HG02885 (cell line): ENCODE data around the gene C4orf17.
"Not testable (repeated sequence)": the region's sequence is repeated elsewhere in the genome, so short reads cannot be mapped to it uniquely, and the experiment has no call there.

ENCODE experiments used
- ATAC-seq: cut with Tn5 transposase; IDR thresholded peaks from one replicate; pipeline ENCODE4 v1.9.1; 2021; ENCODE audit warnings: mild to moderate bottlenecking; ENCODE audit not compliant: unreplicated experiment, poor library complexity

C4orf17 gene

DNA sequence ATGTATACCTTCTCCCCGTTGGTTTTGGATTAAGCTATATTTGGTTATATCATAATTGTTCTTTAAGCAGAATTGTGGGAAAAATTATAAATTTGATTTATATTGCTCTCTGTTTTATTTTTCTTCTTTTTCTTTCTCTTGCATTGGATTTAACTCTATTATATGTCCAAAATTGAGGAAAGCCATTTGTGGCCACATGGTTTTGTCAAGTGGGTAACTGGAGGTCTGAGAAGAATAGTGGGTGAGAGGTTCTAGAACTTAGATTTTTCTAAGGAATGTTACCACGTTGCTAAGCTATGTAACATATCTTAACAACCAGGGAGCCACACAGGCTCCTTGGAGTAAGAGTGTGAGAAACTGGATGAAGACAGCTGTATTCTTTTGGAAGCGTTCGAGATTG is at the start of gene C4orf17:
Gene C4orf17, plus strand, starts transcription at position 301 of the 400 bp plus-strand sequence. CDS start 2,061 bp downstream, outside the sequence.
- ATAC-seq = no peak

DNA sequence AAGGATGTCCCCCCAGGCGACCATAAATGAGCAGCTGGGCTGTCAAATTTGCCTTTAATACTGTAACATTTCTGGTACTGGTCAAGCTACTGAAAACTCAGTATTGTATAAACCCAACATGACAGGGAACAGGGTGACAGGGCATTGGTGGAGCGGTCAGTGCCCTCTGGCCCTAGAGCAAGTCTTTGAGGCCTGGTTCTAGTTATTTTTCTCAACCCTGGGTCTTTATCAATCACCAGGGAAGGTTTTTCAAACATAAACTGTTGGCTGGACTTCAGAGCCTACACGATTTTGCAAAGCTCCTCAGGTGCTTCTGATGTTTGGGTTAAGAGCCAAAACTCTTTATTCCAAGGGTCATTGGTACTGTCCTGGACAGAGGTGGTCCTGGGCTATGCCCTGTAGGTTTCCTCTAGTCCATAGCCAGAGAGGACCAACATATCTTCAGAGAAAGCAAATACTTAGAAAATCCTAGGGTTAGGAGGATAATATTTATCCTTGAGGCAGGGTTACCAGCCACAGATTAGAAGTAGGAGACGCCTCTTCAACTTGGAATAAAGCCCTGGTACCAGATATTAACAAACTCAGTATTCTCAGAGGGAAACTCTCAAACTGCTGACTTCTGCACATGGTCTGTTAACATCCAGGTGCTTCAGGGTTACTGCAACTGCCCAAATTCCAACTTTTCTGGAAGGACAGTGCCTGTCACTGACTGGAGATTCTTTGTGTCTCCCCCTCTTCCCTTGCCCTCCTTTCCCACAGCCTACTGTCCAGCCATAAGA is 49.0 kb upstream of the C4orf17 start:
- ATAC-seq = no peak

DNA sequence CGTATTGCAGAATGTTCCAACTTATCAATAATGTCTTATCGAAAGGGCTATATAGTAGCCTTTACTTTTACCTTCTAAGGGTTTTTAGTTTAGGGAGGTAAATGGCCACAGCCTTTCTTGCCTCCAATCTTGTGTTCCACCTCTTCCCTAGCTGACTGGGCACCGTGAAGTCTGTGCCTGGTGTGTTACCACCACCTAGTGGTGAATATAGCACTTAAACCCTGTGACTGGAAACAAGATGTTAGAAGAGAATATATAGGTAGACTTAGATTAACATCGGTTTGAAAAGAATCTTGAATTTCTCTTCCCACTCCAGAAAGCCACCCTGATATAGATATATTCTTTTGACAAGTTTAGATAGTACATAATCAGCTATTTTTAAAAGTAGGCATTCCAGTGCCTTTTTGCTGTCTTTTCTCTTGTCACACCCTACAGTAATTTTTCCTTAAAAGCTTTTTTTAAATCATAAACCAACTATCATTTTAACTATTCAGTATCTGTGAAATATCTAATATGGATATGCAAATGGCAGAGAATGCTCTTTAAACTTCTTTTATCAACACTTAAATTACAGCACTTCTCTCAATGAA is 47.9 kb upstream of the C4orf17 start:
- ATAC-seq = peak; percentile 98

DNA sequence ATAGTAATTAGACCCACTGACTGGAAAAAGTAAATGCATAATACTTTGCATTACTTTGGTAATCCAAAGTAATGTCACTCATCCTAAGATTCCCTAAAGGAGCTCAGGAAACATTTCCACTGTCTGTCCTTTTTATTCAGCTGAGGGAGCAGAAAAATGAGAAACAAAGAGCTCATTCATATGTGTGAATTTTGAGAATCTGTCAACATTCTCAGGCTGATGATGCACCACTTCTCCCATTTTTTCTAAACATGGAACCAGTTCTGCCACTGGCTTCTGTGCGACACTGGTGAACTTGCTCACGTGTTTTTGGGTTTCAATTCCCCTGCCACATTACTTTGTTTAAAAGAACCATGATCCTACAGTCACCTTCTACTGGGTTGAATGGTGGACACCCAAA is 47.3 kb upstream of the C4orf17 start:
- ATAC-seq = no peak

DNA sequence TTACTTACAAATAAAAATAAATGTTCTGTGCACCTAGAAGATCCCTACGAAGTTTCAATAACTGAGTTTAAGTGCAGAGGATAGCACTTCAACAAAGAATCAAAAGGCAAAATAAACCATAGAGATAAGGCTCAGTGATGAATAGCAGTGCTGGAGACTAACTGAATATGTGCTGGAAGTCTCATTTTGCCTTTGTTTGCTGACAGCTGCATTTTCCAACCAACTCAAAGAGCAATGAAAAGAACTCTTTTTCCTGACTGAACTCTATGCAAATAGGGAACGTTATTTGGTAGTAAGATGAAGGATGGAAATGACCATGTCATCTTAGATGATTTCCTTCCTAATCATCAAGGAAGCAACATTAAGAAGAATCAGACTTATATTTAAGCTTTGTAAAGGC is 42.9 kb upstream of the C4orf17 start:
- no peak for ATAC-seq

DNA sequence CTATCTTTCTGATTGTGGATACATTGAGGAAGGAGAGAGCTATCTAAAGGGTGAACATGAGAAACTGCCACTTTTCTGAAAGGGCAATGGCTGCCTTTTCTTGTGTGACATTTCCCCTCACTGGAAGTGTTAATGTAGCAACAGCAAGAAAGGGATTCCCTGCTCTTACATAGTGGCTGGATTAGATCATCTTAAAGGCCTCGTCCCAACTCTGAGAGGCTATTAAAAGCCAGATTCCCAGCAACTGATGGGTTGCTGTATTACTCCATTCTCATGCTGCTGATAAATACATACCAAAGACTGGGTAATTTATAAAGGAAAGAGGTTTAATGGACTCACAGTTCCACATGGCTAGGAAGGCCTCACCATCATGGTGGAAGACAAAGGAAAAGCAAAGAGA is 41.9 kb upstream of the C4orf17 start:
- ATAC-seq = no peak

DNA sequence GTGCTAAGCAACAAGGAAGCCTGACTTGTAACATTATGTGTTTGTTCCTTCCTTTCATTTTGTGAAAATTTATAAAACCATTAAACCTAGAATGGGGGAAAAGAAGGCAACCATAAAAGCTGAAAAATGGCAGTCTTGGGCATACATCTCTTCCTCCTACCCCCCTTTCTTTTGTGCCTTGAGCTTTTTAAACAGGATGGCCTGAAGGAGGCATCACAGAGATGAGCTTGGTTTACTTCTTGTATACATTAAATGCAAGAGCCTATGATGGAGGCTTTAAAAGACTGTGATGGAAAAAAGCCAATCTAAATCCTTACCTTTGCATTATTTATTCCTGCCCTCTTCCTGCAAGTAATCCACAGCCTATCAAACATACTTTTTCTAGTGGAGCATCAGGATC is 39.5 kb upstream of the C4orf17 start:
- ATAC-seq = no peak

DNA sequence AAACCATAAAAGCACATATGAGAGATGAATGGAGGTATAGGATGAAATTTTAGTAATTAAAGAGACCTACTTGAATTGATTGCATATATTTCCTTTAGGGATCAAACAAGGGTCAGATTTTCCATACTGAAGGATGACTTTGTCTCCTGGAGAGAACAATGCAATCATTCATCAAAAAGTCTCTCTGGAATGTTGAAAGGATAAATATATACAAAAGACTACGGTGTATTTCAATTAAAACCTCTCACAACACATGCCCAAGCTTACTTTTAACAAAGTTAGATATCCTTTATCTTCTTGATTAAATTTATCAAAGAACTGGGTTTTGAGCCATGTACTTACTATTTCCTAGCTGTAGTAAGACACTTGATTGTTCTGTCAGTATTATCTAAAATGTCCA is 38.9 kb upstream of the C4orf17 start:
- no peak for ATAC-seq

DNA sequence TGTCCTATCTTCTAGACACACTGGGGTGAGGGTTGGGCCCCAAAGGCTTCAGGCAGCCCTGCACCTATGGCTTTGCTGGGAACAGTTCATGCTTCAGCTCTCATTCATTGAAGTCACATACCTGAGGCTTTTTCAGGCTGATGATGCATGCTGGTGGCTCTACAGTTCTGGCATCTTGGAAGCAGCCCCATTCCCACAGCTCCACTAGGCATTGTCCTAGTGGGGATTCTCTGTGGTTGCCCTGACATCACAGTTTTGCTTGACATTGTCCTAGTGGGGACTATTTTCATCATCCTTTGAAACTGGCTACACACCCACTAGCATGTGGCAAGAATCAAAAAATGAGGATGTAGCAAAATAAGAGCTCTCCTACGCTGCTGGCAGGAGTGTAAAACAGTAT is 37.7 kb upstream of the C4orf17 start:
- ATAC-seq = no peak

DNA sequence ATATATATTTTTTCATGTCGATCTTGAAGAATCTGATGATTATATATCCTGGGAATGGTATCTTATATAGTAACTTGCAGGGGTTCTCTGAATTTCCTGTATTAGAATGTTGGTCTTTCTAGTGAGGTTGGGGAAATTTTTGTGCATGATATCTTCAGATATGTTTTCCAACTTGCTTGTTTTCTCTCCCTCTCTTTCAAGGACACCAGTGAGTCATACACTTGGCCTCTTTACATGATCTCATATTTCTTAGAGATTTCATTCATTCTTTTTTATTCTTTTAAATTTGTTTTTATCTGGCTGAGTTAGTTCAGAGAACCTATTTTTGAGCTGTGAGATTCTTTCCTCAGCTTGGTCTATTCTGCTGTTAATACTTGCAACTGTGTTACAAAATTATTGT is 27.2 kb upstream of the C4orf17 start:
- ATAC-seq = no peak

DNA sequence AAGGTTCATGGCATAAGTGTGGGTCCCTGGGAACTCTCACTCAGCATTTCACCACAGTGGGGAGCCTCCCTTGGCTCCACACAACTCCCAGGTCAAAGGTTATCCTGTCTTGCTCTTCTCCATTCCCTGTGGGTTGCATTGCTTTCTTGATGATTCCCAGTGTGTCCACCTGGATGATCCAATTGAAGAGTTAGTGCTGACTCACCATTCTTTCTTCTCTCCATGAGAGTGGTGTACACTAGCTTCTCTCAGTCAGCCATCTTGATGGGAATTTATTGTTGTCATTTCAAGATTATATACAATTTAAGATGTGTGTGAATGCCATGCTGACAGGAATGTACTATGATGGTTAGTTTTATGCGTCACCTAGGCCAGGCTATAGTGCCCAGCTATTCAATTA is 25.6 kb upstream of the C4orf17 start:
- no peak for ATAC-seq

DNA sequence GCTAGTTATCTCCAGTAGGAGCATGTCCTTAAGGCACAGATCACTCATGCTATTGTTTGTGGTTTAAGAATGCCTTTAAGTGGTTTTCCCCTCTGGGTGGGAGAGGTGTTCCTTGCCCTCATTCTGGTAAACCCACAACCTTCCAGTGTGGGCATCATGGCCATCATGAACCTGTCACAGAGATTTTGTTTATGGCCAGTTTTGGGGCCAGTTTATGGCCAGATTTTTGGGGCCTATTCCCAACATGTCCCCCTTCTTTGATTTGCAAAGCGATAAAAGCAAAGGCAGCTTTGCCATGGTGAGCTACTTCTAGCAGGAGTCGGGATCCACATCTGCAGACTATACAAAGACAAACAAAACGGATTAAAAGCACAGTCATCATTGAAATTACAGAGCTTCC is 24.2 kb upstream of the C4orf17 start:
- not testable (repeated sequence) for ATAC-seq

DNA sequence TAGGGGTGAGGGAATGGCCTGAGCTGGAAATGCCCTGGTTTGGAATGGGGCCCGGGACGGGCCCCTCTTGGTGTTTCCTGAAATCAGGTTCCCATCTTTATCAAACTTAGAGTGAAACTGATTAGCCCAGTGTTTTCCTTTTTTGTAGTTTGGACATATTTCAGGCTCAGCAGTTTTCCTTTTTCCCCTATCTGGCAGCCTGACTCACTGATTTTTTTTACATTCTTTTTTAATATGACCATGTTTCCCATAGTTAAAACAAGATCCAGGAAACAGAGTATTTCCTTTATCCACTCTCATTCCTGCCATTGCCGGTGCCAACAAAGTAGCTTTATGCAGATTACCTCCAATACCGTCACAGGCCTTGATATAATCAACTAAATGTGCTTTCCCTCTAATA is 20.5 kb upstream of the C4orf17 start:
- no peak for ATAC-seq

DNA sequence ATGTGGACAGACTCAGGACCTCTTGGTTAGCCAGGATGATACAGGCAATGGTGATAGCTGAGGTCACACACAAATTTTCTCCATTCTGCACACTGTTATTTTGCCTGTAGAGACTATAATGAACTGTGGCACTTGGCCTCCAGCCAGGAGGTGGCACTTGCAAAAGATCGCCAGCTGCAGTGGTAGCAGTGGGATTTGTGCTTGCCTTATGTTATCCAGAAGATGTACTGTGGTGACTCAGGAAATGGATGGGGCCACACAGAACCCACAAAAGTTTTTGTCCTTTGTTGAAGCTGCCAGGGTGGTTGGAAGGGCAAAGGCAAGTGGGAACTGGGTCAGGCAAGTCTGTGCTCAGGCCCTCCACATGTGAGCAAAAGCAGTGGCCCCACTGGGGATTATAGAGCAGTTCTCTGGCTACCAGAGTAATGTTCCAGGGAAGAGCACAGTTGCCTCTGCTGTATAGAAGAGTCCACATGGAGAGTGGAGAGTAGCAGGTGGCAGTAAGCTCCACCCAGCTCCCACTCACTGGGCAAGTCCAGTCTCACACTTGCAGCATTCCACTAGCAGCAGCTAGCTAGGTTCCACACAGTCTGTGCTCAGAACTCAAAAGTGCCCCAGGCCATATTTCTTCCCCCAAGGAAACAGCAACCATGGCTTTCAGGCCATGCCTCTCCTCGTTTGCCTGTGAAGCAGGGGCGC is 5.9 kb upstream of the C4orf17 start:
- no peak for ATAC-seq

DNA sequence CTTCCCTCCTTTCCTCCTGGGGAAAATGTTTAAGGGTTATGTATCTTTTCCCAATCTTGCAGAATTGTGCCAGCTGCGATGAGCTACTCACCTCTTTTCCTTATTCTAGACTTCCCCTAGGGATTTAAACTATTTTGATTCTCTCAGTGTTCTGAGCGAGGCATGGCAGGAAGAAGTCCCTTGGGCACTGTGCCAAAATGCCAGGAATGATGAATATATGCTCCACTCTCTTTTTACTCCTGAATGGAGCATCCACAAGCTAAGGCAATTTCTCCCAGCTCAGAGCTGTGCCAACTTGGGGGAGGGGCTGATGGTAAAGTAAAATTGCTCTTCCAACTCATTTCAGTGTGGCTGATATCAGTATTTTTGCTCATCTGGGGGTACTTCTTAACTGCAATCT is 4.0 kb upstream of the C4orf17 start:
- ATAC-seq = no peak

DNA sequence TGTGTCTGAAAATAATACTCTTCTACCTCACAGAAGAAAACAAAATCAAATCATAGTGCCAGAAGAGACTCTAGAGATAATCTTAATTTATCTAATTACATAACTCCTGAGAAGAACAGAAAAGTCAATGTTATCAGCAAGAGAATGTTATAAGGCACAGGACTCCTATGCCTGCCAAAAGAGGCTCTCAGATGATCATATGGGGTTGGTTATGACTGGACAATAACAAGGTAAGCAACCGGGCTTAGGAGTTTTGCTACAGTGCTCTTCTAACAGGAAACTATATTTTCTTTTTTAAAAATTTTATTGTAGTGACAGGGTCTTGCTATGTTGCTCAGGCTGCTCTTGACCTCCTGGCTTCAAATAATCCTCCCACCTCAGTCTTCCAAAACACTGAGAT is 3.5 kb upstream of the C4orf17 start:
- no peak for ATAC-seq

DNA sequence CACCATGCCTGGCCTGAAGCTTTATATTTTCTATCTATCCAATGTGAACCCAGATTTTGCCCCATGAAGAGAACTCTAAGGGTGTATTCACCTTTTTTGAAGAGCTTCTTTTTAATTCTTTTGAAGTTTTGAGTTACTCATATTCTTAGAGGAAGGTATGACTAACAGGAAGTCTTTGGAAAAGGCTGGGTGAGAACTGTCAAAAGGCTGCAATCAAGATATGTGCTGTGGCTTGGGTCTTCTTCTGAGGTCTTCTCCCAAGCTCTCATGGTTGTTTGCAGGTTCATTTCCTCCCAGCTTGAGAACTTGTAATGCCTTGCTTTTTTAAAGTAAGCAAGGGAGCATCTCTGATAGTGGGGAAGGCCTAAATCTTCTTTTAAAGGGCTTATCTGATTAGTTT is 3.1 kb upstream of the C4orf17 start:
- ATAC-seq = no peak

DNA sequence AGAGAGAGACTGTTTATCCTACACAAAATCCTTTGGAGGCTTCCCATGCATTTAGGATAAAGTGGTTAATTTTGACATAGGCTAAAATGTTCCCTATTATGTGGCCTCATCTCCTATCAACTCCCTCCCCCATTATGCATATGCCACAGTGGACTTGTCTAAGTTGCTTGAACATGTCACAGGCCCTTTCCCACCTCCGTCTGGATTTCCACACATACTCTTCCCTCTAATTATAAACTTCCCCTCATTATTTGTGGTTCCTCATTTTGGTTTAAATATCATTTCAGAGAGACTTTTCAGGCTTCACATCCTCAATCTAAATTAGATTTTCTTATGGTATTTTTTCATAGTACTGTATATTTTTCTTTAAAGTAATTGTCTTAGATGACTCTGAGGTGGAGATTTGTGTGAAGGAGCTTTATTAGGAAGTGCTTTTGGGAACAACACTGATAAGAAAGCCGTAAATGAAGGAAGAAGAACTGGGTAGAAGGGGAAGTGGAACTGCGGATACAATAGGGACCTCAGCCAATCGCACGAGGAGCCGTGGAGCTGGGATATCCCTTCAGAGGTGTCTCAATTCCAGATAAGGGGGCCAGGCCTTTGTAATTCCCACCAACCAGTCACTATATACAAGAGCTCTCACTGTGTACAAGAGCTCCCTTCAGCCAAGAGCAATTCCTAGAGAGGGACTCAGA is 7.9 kb downstream of the C4orf17 start:
- ATAC-seq = no peak

DNA sequence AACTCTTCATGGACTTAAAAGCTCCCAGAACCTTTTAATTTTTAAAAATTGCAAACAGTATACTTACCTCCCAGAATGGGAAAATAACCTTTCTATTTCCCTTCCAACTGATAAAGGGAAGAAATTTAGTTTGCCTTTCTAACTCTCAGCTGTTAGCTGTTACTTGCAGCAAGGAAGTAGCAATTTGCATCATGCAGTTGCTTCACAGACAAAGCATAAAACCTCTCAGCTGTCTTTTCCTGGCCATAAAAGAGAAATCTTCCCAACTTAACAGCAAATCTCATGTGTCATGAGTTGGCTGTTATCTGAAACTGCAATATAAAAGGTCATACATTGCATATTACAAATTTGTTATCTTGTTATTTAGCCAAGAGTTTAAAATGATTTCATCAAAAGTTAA is 18.4 kb downstream of the C4orf17 start:
- no peak for ATAC-seq

DNA sequence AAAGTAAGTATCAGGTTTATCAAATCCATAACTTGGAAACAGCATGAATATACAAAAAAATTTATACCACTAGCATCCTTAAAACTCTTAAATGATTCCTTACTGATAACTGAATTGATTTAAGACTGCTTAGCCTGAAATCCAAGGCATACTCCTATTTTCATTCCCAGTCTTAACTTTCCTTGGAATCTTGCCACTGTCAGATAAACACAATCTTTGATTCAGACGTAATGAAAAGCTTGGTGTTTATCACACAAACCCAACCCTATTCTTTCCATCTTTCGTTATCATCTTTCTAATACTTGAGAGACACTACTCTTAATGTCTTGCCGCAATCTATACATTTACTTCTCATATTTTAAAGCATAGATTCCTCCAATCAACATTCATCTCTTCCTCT is 19.1 kb downstream of the C4orf17 start:
- ATAC-seq = no peak

DNA sequence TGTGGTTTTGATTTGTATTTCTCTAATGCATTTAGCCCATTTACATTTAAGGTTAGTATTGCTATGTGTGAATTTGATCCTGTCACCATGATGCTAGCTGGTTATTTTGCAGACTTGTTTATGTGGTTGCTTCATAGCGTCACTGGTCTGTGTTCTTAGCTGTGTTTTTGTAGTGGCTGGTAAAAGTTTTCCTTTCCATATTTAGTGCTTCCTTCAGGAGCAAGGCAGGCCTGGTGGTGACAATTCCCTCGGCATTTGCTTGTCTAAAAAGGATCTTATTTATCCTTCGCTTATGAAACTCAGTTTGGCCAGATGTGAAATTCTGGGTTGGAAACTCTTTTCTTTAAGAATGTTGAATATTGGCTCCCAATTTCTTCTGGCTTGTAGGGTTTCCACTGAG is 23.9 kb downstream of the C4orf17 start:
- not testable (repeated sequence) for ATAC-seq
